IMR-90 (cell line): Measurements from ENCODE around the gene CYB561D2.

Source experiments
- MAZ ChIP-seq: IDR thresholded peaks from 2 replicates; pipeline ENCODE4 v1.6.1; 2012; ENCODE audit warnings: low read depth, mild to moderate bottlenecking, low read length, improper control_type of control experiment, moderate library complexity, borderline replicate concordance
- MXI1 ChIP-seq: IDR thresholded peaks from 2 replicates; pipeline ENCODE4 v1.6.1; 2012; ENCODE audit warnings: low read depth, mild to moderate bottlenecking, low read length, moderate library complexity, borderline replicate concordance
- NFE2L2 ChIP-seq: fragments of 150-350 bp; IDR thresholded peaks from 2 replicates; pipeline ENCODE4 v1.6.1; 2016; ENCODE audit warnings: low read depth, mild to moderate bottlenecking, low read length
- POLR2A ChIP-seq: IDR thresholded peaks from 2 replicates; pipeline ENCODE4 v1.6.1; 2012; ENCODE audit warnings: mild to moderate bottlenecking, low read depth, low read length
- RAD21 ChIP-seq: IDR thresholded peaks from 2 replicates; pipeline ENCODE4 v1.6.1; 2012; ENCODE audit warnings: low read length, improper control_type of control experiment
- RFX5 ChIP-seq: IDR thresholded peaks from 2 replicates; pipeline ENCODE4 v1.8.0; 2012; ENCODE audit warnings: low read depth, mild to moderate bottlenecking, low read length, moderate library complexity
- TF ChIP-seq, protein P1 (sequence below): conservative IDR thresholded peaks from 2 replicates; pipeline ENCODE4 v1.5.1; 2012; ENCODE audit warnings: mild to moderate bottlenecking, low read depth, low read length, improper control_type of control experiment
- TF ChIP-seq, protein P2 (sequence below): fragments of 150-350 bp; IDR thresholded peaks from 2 replicates; pipeline ENCODE4 v1.6.1; 2017; ENCODE audit warnings: mild to moderate bottlenecking, antibody characterized with exemption, low read length, low read depth

DNA sequence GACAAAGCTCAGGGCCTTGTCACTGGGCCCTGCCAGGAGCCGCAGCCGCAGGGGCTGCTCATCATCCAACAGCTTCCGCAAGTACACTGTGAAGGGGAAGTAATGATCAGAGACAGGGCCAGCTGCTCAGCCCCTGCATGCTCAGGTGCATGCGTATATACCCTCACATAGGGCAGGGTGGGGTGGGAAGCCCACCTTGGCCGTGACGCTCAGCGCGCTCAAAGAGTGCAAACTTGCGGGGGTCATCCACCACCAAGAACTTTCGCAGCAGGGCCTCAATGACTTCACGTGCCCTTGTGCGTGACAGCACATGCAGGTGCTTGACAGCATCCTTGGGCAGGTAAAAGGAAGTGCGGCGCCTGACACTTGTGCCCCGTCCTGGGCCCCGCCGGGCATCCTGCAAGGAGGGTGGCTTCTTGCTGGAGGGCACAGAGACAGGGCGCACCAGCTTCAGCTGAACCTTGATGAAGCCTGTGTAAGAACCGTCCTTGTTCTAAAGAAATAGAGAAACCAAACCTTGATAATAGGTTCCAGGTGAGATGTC, 19.2 kb upstream of the CYB561D2 start:
- TF ChIP-seq, protein P1, sequence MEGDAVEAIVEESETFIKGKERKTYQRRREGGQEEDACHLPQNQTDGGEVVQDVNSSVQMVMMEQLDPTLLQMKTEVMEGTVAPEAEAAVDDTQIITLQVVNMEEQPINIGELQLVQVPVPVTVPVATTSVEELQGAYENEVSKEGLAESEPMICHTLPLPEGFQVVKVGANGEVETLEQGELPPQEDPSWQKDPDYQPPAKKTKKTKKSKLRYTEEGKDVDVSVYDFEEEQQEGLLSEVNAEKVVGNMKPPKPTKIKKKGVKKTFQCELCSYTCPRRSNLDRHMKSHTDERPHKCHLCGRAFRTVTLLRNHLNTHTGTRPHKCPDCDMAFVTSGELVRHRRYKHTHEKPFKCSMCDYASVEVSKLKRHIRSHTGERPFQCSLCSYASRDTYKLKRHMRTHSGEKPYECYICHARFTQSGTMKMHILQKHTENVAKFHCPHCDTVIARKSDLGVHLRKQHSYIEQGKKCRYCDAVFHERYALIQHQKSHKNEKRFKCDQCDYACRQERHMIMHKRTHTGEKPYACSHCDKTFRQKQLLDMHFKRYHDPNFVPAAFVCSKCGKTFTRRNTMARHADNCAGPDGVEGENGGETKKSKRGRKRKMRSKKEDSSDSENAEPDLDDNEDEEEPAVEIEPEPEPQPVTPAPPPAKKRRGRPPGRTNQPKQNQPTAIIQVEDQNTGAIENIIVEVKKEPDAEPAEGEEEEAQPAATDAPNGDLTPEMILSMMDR: no peak
- TF ChIP-seq MXI1 (no peak), POLR2A (no peak), RAD21 (no peak), RFX5 (no peak), NFE2L2 (no peak), MAZ (no peak)
- TF ChIP-seq, protein P2, sequence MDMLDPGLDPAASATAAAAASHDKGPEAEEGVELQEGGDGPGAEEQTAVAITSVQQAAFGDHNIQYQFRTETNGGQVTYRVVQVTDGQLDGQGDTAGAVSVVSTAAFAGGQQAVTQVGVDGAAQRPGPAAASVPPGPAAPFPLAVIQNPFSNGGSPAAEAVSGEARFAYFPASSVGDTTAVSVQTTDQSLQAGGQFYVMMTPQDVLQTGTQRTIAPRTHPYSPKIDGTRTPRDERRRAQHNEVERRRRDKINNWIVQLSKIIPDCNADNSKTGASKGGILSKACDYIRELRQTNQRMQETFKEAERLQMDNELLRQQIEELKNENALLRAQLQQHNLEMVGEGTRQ: no peak
